ENCODE data around the gene UBL4A.

UBL4A gene

DNA sequence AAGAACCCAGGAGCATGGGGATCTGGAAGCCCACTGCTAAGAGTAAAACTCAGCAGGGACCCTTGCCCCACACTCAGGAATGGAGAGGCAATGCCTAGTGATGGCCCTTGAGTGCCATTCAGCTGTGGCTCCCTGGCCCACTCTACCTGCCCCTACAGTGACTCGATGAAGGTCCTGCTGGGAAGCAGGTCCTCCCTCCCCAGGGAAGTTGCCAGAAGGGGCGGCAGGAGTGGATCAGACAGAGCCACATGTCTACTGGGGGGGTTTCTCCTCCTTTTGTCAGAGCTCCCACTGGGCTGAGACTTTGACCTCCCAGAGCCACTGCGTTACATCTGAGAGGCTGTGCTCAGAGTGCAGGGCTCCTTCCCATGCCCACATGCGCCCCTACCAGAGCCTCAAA is 2.8 kb upstream of the UBL4A start:
- DNase-seq, result no peak
- Histone ChIP-seq H3K36me3 (ENCODE audit: control insufficient read depth in 4 of 4, insufficient read depth in 4 of 4, low read length in 3 of 4) (peaks cover 0 to 21% (median 6%) of the 10 kb centered on the region in 4 experiments), H3K27me3 (replicated peaks in 2 of 5; ENCODE audit: control insufficient read depth in 4 of 5, insufficient read depth in 5 of 5, low read length in 4 of 5) (peaks cover 0 to 9% (median 0%) of the 10 kb centered on the region in 5 experiments), H3K4me1 (ENCODE audit: control extremely low read depth in 1 of 4, control insufficient read depth in 4 of 4, insufficient read depth in 4 of 4, low read length in 3 of 4) (peaks cover 0 to 35% (median 27%) of the 10 kb centered on the region in 4 experiments), H3K9me3 (ENCODE audit: control extremely low read depth in 1 of 5, control insufficient read depth in 4 of 5, insufficient read depth in 2 of 5, low read depth in 1 of 5, low read length in 4 of 5) (peaks cover 0 to 3% (median 0%) of the 10 kb centered on the region in 5 experiments), H3K27ac (ENCODE audit: insufficient read depth in 1 of 2, low read depth in 1 of 2, low read length in 2 of 2, poor library complexity in 1 of 2, severe bottlenecking in 2 of 2) (no peak overlapping the region), H3K4me3 (ENCODE audit: control insufficient read depth in 1 of 7, extremely low read depth in 1 of 7, insufficient read depth in 4 of 7, low read depth in 2 of 7, low read length in 6 of 7) (peak overlapping the region in 1 of 7 experiments; percentile 80)
- ChIA-PET CTCF (interaction anchor here (0.8 to 1.2 kb wide), 2 partner anchors 46 to 116 kb away, joined by 3 read pairs; no protein-coding TSS in a partner anchor), POLR2A (interaction anchor here (0.7 to 1.5 kb wide), 2 partner anchors 11 to 27 kb away, joined by 4 to 8 read pairs; partner anchors contain the start of gene FAM3A)
- 100% methylated on average over 1 of the region's 4 CpGs for WGBS (ENCODE audit: insufficient coverage)

DNA sequence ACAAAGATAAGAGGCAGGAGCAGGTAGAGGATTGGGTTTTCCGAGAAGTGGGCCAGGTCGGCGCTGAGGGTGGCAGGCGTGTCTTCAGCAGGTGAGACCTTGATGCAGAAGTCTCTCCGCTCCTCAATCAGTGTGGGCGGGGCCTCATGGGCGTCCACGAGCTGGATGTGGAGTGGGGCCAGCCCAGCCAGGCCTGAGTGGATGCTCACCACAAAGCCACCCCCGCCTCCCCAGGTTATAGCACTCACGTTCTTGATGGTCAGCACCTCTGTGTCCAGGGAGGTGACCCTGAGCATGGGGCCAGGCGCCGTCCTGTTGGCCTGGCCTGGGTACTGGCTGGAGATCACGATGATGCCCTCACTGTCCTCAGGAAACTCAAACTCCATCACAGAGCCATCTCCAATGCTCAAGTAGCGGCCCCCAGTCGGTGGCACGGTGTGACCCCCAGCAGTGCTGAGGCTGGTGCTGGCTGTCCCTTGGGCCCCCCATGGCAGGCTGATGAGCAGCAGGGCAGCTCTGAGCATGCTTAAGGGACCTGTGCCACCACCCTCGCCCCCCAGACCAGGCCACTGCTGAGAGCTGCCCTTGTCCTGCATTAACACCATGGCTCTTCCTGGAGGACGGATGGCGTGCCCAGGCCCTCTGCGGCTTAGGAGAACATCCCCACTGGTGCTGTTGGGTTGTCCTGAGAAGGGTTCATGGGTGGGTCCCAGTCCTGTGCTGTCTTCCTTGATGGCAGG is 2.1 kb upstream of the UBL4A start:
- DNase-seq, result no peak
- peaks cover 0 to 36% (median 27%) of the 10 kb centered on the region in 4 experiments for H3K4me1 ChIP-seq (ENCODE audit: control extremely low read depth in 1 of 4, control insufficient read depth in 4 of 4, insufficient read depth in 4 of 4, low read length in 3 of 4)

DNA sequence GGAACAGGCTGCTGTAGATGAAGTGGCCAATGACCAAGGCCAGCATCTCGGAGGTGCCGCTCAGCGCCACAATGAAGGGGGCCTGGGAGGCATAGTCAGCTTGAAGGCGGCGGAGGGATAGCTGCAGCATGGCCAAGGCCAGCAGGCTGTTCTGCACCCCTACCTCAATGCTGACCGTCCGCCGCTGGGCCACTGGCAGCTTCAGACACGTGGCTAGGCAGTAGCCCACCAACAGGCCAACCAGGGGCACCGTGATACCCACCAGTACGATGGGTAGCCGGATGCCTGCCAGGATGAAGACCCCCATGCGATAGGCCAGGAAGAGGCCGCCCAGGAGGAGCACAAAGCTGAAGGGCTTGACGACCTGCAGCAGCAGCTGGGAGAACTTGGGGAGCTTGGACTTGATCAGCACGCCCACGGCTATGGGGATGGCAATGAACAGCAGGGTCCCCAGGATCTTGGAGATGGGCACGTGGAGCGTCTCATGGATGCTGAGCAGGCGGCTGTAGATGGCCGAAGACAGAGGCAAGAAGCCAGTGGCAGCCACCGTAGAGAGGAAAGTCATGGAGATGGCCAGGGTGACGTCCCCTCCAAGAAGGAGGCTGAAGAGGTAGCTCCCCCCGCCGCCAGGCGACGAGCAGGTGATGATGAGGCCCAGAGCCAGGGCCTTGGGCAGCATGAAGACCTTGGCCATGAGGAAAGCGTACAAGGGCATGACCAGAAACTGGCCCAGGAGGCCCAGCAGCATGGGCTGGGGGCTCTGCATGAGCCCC is 1.3 kb upstream of the UBL4A start:
- Histone ChIP-seq H3K36me3 (ENCODE audit: control insufficient read depth in 4 of 4, insufficient read depth in 4 of 4, low read length in 3 of 4) (peaks cover 0 to 23% (median 10%) of the 10 kb centered on the region in 4 experiments), H3K4me3 (ENCODE audit: control insufficient read depth in 1 of 7, extremely low read depth in 1 of 7, insufficient read depth in 4 of 7, low read depth in 2 of 7, low read length in 6 of 7) (peak overlapping the region in 2 of 7 experiments; percentile 6 to 74), H3K4me1 (ENCODE audit: control extremely low read depth in 1 of 4, control insufficient read depth in 4 of 4, insufficient read depth in 4 of 4, low read length in 3 of 4) (peaks cover 0 to 36% (median 27%) of the 10 kb centered on the region in 4 experiments), H3K9me3 (ENCODE audit: control extremely low read depth in 1 of 5, control insufficient read depth in 4 of 5, insufficient read depth in 2 of 5, low read depth in 1 of 5, low read length in 4 of 5) (peaks cover 0 to 3% (median 0%) of the 10 kb centered on the region in 5 experiments), H3K27ac (ENCODE audit: insufficient read depth in 1 of 2, low read depth in 1 of 2, low read length in 2 of 2, poor library complexity in 1 of 2, severe bottlenecking in 2 of 2) (no peak overlapping the region), H3K27me3 (replicated peaks in 2 of 5; ENCODE audit: control insufficient read depth in 4 of 5, insufficient read depth in 5 of 5, low read length in 4 of 5) (peaks cover 0 to 9% (median 0%) of the 10 kb centered on the region in 5 experiments)
- 97% methylated on average over 28 of the region's 28 CpGs for WGBS (ENCODE audit: insufficient coverage)
- ChIA-PET CTCF (interaction anchor here (0.9 to 1.4 kb wide), 2 partner anchors 42 to 78 kb away, joined by 3 read pairs; partner anchors contain the start of gene DNASE1L1), POLR2A (interaction anchor here (0.7 kb wide), 1 partner anchor 49 kb away, joined by 3 read pairs; no protein-coding TSS in a partner anchor)
- DNase-seq, result no peak

More for the DNA sequence above, 2.1 kb upstream of the UBL4A start:
- CTCF ChIA-PET, result interaction anchor here (1.2 kb wide), 1 partner anchor 47 kb away, joined by 3 read pairs; no protein-coding TSS in a partner anchor
- peaks cover 0 to 9% (median 0%) of the 10 kb centered on the region in 5 experiments for H3K27me3 ChIP-seq (replicated peaks in 2 of 5; ENCODE audit: control insufficient read depth in 4 of 5, insufficient read depth in 5 of 5, low read length in 4 of 5)
- H3K9me3 ChIP-seq (ENCODE audit: control extremely low read depth in 1 of 5, control insufficient read depth in 4 of 5, insufficient read depth in 2 of 5, low read depth in 1 of 5, low read length in 4 of 5), result peaks cover 0 to 3% (median 0%) of the 10 kb centered on the region in 5 experiments
- no peak overlapping the region for H3K27ac ChIP-seq (ENCODE audit: insufficient read depth in 1 of 2, low read depth in 1 of 2, low read length in 2 of 2, poor library complexity in 1 of 2, severe bottlenecking in 2 of 2)
- no peak overlapping the region for H3K4me3 ChIP-seq (ENCODE audit: control insufficient read depth in 1 of 7, extremely low read depth in 1 of 7, insufficient read depth in 4 of 7, low read depth in 2 of 7, low read length in 6 of 7)
- H3K36me3 ChIP-seq (ENCODE audit: control insufficient read depth in 4 of 4, insufficient read depth in 4 of 4, low read length in 3 of 4), result peaks cover 0 to 23% (median 9%) of the 10 kb centered on the region in 4 experiments
- WGBS (ENCODE audit: insufficient coverage), result 96% methylated on average over 17 of the region's 20 CpGs
- POLR2A ChIA-PET, result no interaction called here

DNA sequence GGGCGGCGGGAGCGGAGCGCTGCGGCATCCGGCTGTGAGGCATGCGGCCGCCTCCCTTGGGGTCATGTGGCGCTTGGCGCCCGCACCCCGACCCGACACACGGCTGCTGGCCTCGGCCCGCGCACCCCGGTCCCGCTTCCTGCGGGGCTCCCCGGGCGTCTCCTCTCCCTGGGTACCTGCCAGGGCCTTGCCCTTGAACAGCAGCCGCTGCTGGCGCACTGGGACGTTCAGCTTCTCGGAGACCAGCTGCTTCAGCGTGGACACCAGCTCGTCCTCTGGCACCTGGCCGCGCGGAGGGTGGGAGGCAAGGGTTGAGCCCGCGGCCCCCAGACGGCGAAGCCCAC is 391 bp downstream of the UBL4A start:
- H3K27ac ChIP-seq (ENCODE audit: insufficient read depth in 1 of 2, low read depth in 1 of 2, low read length in 2 of 2, poor library complexity in 1 of 2, severe bottlenecking in 2 of 2), result peak overlapping the region in 1 of 2 experiments; percentile 66
- POLR2A ChIA-PET, result interaction anchor here (1.1 to 1.3 kb wide), 2 partner anchors 30 to 41 kb away, joined by 3 to 4 read pairs; partner anchors contain the start of gene FAM3A
- H3K4me1 ChIP-seq (ENCODE audit: control extremely low read depth in 1 of 4, control insufficient read depth in 4 of 4, insufficient read depth in 4 of 4, low read length in 3 of 4), result peaks cover 0 to 36% (median 26%) of the 10 kb centered on the region in 4 experiments
- WGBS (ENCODE audit: insufficient coverage), result 40% methylated on average over 30 of the region's 35 CpGs
- peaks cover 0 to 4% (median 0%) of the 10 kb centered on the region in 5 experiments for H3K27me3 ChIP-seq (replicated peaks in 2 of 5; ENCODE audit: control insufficient read depth in 4 of 5, insufficient read depth in 5 of 5, low read length in 4 of 5)
- CTCF ChIA-PET, result interaction anchor here (1.4 kb wide), 1 partner anchor 10 kb away, joined by 7 read pairs; no protein-coding TSS in a partner anchor
- peaks cover 0 to 23% (median 10%) of the 10 kb centered on the region in 4 experiments for H3K36me3 ChIP-seq (ENCODE audit: control insufficient read depth in 4 of 4, insufficient read depth in 4 of 4, low read length in 3 of 4)
- peak in 2 of 3 donors; percentile 9 to 23 for DNase-seq
- peaks cover 0 to 3% (median 0%) of the 10 kb centered on the region in 5 experiments for H3K9me3 ChIP-seq (ENCODE audit: control extremely low read depth in 1 of 5, control insufficient read depth in 4 of 5, insufficient read depth in 2 of 5, low read depth in 1 of 5, low read length in 4 of 5)
- peak overlapping the region in 6 of 7 experiments; percentile 46 to 76 (median 66) for H3K4me3 ChIP-seq (ENCODE audit: control insufficient read depth in 1 of 7, extremely low read depth in 1 of 7, insufficient read depth in 4 of 7, low read depth in 2 of 7, low read length in 6 of 7)

DNA sequence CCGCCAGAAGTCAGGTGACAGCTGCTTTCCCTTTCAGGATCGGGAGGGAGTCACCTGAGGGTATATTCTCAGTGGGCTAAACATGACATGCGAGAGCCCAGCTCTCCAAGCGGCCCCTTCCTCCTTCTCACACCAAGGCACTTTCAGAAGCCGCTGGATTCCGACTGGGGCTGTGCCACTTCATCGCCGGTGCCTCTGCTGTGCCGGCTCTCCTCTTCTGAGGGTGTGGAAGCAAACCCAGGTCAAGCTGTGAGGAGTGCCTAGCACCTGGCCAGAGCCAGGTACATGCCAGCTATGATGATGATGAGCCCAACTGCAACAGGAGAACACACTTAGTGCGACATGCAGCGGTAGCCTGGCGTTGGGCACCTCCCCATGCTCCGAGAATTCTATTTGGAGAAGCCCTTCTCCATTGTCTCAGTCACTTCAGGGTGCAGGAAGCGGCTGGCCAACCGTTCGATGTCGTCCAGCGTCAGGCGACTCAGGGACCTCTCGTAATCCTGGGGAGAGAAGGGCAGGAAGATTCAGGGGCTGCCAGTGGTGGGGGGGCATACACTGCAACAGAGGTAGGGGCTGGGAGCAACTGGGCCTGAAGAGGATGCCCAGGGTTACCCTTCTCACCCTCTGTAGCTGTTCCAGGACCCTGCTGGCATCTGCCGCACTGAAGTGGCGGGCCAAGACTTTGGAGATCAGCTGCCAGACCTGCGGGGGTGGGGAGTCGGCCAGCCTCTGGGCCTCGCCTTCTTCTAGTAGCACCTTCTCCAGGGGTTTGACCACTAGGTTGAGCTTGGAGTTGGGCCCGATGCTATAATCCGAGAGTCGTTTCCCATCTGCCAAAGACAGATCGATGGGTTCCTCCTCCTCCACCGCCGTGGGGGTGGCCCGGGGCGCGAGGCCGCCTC is 1.0 kb downstream of the UBL4A start:
- ChIA-PET CTCF (interaction anchor here (0.7 to 1.7 kb wide), 4 partner anchors 8 to 45 kb away, joined by 3 to 7 read pairs (median 4); no protein-coding TSS in a partner anchor), POLR2A (interaction anchor here (1.1 kb wide), 1 partner anchor 31 kb away, joined by 3 read pairs; the partner anchor contains the start of gene FAM3A)
- no peak for DNase-seq
- peak overlapping the region in 6 of 7 experiments; percentile 46 to 76 (median 66) for H3K4me3 ChIP-seq (ENCODE audit: control insufficient read depth in 1 of 7, extremely low read depth in 1 of 7, insufficient read depth in 4 of 7, low read depth in 2 of 7, low read length in 6 of 7)
- H3K9me3 ChIP-seq (ENCODE audit: control extremely low read depth in 1 of 5, control insufficient read depth in 4 of 5, insufficient read depth in 2 of 5, low read depth in 1 of 5, low read length in 4 of 5), result peaks cover 0 to 3% (median 0%) of the 10 kb centered on the region in 5 experiments
- peaks cover 0 to 36% (median 26%) of the 10 kb centered on the region in 4 experiments for H3K4me1 ChIP-seq (ENCODE audit: control extremely low read depth in 1 of 4, control insufficient read depth in 4 of 4, insufficient read depth in 4 of 4, low read length in 3 of 4)
- WGBS (ENCODE audit: insufficient coverage), result 74% methylated on average over 25 of the region's 35 CpGs
- H3K27ac ChIP-seq (ENCODE audit: insufficient read depth in 1 of 2, low read depth in 1 of 2, low read length in 2 of 2, poor library complexity in 1 of 2, severe bottlenecking in 2 of 2), result peak overlapping the region in 1 of 2 experiments; percentile 66
- H3K27me3 ChIP-seq (replicated peaks in 2 of 5; ENCODE audit: control insufficient read depth in 4 of 5, insufficient read depth in 5 of 5, low read length in 4 of 5), result peaks cover 0 to 4% (median 0%) of the 10 kb centered on the region in 5 experiments
- peaks cover 0 to 23% (median 10%) of the 10 kb centered on the region in 4 experiments for H3K36me3 ChIP-seq (ENCODE audit: control insufficient read depth in 4 of 4, insufficient read depth in 4 of 4, low read length in 3 of 4)
